Activated CD4-positive, CD25-positive, alpha-beta regulatory T cell (primary cell): ENCODE results near the gene CMTM2.
A peak's percentile ranks its signal among the peaks of the same experiment; 100 is the strongest.
"Not testable (repeated sequence)": the region's sequence is repeated elsewhere in the genome, so short reads cannot be mapped to it uniquely, and the experiment has no call there.

ENCODE experiments used
- DNase-seq, 4 experiments: peaks; one replicate each; lab custom pipeline; 2025; lab: John Stamatoyannopoulos, UW

CMTM2 gene

DNA sequence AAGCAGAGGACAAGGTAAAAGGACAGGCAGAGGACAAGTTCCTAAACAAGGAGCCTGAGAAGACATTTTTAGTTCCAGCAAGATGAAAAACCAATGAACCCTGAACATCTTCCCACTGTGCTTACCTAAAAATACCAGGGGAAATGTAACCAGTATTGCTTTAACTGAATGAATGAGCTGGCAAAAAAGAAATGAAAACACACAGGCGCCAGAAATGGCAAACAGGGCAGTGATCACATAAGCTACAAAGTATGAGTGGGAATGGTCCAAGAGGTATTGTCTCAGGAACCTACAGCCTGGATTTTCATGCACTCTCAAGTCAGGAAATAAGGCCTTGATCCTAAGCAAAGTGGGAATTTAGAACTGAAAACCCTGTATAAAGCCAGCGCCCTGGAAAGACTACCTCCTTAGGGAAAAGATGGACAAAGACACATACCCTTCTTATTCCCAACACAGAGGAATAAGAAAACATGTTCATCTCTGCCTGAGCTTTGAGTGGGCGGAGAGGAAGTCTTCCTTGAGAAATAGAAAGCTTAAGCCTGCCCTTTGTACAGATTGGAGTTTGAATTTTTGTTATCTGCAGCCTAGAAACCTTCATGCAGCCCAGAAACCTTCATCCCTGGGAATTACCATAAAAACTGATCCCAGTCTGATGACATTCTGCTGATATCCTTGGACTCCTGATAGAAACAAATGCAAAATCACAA is 2.1 kb downstream of the CMTM2 start:
- no peak for DNase-seq

DNA sequence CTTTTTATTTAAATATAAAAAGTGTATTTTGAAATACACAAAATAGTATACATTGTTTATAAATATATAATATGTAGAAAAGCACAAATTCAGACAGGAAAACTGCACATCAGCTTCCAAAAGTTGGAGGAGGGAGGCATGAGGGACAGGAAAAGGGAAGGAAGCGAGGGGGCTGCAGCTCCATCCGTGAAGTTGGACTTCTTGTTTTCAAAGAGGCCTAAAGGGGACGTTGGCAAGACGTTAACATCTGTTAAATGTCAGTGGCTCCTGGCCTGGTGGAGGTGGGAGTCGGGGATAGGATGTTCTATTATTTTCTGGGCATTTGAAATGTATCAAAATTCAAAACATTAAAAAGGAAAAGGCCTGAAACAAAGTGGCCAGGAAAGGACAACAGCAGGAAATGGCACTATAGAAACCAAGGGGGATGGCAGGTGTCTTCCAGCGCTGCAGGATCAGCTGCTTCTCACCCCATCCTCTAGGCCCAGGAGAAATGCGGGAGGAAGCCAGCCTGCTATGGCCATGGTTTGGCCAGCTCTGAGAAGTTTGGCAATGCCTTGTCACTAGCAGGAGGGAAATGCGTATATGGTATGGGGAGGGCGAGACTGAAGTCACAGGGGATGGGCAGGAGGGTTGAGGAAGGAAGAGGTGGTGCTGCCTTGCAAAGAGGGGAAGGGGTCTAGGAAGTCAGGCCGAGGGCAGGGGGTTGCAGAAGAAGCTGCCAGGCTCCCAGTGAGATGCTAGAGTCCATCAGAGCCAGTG is 6.4 kb downstream of the CMTM2 start:
- DNase-seq: no peak

DNA sequence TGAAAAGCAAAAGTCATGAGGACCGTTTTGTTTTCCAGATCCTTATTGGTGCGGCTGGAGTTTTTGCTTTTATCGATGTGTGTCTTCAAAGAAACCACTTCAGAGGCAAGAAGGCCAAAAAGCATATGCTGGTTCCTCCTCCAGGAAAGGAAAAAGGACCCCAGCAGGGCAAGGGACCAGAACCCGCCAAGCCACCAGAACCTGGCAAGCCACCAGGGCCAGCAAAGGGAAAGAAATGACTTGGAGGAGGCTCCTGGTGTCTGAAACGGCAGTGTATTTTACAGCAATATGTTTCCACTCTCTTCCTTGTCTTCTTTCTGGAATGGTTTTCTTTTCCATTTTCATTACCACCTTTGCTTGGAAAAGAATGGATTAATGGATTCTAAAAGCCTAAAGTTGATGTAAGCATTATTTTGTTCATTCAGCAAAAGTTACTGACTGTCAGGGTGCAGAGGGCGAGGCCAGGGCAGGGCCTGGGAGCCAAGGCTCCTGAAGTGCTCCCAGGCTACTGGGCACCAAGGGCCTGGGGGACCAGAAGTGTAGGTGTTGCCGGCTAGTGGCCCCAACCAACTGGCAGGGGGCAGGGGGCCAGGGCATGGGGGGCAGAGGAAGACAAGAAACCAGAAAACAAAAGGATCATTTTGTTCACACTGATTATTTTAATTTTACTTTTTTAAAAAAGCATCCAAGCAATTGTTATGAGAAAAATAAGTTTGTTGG is 8.8 kb downstream of the CMTM2 start:
- DNase-seq: no peak

DNA sequence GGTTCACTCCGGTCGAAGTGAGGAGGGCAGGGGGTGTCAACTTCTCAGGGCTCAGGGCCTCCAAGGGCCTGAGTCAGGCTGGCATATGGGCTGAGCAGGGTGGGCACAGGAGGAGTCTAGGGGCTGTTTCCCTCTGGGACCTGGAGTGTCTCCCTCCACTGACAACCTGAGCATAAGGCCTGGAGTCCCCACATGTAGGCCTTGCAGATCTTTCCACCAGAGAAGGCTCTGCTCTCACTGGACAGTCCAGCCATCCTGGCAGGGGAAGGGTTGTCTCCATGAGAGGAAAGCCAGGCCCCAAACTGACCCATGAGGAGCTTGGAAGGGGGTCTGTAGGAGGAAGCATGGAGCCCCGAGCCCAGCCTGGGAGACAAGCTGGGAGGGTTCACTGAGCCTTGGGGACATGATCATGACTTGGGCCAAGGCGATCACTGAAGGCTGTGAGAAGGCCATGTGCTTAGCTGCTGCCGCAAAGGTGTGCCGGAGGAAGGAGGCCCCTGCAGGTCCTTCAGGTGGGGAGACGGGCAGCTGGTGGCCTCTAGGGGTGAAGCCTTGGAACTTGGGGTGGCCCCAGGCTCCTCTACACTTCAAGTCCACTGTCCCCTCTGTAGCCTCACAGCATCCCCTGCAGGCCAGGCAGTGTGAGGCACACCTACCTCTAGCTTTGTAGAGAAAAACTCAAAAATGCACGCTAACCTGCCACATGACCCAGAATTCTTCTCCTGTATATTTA is 9.9 kb downstream of the CMTM2 start:
- peak in 2 of 4 experiments; percentile 30 to 45 for DNase-seq

DNA sequence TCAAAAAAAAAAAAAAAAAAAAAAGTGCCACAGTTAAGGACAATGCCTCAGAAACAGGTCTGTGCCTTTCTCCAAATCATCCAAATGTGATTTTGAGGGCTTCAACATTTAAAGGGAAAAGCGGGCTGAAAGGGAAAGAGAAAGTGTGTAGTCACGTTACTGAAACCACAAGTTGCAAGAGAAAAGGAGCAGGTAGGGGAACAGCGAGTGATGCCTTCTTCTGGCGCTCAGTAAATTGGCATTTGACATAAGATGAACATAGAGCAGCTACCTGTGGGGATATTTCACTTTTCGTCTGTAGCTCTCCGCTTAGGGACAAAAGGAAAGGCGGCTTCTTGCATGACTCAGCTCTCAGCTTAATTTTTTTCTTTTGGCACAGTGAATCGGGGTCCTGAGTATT is 11.1 kb downstream of the CMTM2 start:
- DNase-seq: no peak

DNA sequence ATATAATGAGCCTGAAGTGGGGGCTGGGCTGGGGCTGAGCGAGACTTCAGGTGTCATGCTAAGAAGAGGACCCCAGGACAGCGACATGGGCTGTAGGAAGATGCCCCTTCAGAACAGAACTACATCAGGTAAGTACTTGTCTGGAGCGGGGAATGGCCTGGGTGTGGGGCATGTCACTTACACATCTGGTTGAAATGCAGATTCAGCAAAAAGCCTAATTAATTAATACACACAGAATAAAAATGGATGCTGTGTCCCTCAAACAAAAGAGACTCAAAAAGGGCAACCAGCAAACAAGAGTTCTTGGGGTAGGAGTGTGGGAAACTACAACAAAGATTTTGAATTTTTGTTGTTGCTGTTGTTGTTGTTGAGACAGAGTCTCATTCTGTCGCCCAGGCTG is 11.8 kb downstream of the CMTM2 start:
- DNase-seq: no peak

DNA sequence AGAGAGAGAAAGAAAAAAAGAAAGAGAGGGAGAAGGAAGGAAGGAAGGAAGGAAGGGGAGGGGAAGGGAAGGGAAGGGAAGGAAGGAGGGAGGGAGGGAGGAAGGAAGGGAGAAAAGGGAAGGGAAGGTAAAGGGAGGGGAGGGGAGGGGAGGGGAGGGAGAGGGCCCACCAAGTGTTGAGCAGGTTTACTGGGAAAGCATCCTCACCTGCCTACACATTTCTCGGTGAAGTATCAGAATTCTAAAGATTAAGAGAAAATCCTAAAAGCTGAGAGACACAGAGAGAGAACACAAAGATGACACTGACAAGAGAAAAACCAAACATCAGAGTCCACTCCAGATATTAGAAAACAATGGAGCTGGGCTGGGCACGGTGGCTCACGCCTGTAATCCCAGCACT is 13.0 kb downstream of the CMTM2 start:
- no peak for DNase-seq

DNA sequence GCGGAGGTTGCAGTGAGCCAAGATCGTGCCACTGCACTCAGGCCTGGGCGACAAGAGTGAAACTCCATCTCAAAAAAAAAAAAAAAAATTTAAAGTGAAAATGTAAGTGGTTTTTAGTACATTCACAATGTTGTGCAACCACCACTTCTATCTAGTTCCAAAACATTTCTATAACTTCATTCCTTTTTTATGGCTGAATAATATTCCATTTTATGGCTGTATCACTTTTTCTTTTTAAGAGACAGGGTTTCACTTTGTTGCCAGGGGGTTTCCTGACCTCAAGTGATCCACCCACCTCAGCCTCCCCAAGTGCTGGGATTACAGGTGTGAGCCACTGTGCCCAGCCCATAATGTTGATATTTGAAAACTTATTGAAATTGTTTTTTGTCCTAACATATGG is 13.6 kb downstream of the CMTM2 start:
- DNase-seq: no peak

DNA sequence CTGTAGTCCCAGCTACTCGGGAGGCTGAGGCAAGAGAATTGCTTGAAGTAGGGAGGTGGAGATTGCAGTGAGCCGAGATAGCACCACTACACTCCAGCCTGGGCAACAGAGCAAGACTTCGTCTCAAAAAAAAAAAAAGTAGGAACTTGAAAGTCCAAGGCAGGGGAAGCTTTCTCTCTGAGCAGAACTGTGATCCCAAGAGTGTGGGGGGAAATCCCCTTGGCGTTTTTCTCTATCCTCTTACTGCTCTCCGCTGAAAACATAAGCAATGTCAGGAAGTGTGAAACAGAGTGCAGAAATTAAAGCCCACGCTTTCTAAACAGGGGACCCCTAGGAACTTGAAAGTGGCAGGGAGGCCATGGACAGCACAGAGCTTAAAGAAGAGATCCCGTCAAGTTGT is 15.5 kb downstream of the CMTM2 start:
- DNase-seq: no peak

DNA sequence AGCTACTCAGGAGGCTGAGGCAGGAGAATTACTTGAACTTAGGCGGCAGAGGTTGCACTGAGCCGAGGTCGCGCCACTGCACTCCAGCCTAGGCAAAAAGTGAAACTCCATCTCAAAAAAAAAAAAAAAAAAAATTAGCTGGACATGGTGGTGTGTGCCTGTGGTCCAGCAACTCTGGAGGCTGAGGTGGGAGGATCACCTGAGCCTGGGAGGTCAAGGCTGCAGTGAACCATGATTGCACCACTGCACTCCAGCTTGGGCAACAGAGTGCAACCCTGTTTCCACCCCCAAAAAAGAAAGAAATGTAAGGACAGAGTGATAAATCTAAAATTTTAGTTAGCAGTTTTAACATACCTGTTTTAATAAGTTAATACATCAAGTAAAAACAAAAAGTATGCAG is 17.3 kb downstream of the CMTM2 start:
- DNase-seq: not testable (repeated sequence)

DNA sequence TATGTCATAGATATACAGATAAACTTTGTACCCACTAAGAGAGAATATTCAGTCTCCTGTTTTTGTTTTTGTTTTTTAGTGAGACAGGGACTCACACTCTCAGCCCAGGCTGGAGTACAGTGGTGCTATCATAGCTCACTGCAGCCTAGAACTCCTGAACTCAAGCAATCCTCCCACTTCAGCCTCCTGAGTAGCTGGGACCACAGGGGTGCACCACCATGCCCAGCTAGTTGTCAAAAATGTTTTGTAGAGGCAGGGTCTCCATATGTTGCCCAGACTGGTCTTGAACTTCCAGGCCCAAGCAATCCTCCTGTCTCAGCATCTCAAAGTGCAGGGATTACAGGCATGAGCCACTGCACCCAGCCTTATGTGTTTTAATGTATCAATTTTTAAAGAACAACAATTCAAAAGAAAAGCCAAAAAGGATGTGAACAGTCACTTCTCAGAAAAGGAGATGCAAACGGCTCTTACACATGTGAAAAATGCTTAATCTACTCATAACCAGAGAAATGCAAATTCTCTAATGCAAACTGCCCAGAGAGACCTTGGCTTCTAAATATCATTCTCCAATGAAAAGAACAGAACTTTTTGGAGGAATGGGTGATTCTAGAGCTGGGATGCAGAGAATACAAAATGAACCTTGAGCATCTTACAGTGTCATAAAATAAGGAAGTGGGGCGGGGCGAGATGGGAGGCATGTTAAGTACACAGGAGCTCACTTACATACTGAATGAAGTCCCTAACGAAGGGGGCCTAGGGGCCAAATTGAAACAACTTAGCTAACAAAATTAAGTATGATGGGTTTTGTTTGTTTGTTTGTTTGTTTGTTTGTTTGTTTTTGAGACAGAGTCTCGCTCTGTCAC is 18.0 kb downstream of the CMTM2 start:
- no peak for DNase-seq

DNA sequence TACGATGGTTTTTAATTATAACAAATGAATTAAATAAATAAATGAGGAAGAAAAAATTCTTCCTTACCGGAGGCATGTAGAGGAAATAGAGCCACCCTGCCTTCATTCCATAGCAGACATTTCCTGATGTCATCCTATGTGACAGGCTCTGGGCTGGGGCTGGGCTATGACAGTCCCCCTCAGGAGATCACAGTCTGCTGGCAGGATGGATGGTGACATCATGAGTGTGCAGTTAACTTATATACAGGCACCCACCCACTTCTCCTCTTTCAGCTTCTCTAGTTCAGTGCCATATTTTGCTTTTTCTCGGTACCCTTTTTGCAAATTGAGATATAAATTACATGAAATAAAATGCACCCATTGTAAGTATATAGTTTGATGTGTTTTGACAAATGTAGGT is 18.8 kb downstream of the CMTM2 start:
- no peak for DNase-seq

DNA sequence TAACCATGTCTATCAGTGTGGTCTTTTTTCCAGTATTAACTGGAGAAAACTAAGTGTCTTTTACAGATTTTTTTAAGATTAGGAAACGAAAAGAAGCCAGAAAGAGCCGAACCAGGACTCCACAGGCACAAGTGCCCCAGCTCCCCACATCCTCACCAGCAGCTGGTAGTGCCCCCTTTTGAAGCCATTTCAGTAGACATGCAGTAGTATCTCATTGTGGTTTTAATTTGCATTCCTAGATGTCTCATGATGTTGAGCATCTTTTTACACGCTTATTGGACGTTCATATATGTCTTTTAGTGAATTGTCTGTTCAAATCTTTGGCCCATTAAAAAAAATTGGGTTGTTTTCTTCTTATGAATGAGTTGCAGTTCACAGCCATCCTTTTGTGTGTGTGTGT is 20.5 kb downstream of the CMTM2 start:
- DNase-seq: no peak

DNA sequence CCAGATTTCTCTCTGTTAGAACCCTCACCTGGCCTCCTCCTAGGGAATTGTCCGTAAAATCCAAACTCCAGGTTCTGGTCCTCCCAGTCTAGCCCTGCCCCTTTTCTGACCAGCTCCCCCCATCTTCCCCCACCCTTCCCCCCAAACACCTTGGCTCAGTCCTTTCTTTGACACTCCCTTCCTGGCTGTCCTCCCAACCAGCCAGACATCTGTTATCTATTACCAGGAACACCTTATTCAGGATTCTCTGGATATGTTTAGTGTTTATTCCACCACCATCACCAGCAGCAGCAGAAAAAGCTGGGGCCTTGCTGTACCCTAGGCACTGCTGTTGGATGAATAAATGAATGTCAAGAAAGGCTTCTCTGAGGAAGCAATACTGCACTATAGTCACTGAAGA is 21.2 kb downstream of the CMTM2 start:
- no peak for DNase-seq

DNA sequence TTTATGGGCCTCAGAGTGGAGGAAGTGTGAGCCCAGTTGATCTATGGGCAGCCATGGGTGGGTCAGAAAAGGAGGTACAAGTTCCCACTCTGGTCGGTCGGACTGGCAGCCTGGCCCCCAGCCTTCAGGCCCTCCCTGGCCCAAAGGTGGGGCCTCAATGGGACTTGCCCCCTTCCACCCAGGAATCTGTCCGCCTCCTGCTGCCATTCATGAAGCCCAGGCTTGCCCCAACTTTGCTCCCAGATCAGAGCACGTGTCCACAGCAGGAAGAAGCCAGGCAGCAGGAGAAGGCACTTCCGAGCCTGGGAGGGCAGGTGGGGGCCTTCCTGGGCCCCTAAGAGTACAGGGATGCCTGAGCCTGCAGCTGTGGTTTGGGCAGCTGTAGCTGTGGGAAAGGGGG is 22.2 kb downstream of the CMTM2 start:
- no peak for DNase-seq

DNA sequence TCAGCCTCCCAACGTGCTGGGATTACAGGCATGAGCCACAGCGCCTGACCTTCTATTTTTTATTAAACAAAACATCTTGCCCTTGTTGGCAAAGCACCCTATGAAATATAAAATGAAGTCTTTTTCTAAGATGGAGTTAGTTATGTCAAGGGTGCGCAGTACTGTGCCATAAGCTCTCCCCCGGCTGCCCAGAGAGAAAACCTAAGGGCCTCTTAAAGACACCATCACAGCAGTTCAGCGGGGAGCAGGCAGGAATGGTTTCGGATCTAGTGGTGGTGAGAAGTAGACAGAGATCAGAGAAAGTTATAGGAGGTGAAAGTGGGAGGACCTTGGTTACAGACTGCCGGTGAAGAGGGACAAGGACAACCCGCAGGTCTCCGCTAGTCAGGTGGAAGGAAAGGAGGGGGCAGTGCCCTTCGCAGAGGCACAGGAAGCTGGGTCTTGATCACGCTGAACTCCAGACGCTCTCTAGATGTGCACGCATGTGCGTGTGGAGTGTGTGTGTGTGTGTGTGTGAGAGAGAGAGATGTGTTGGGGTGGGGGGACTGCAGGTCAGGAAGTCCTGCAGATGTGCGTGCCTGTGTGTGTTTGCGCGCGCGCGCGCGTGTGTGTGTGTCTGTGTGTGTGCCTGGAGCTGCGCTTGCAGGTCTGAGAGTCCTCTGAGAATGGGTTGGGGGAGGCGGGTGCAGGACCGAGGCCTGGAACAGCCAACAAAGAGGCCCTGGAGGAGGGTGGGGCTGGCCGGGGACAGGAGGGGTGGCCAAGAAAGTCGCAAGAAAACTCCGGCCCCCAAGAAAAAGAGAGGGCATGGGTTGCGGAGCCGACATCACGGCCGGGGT is 24.5 kb downstream of the CMTM2 start:
- peak; percentile 19 to 78 (median 51) for DNase-seq

DNA sequence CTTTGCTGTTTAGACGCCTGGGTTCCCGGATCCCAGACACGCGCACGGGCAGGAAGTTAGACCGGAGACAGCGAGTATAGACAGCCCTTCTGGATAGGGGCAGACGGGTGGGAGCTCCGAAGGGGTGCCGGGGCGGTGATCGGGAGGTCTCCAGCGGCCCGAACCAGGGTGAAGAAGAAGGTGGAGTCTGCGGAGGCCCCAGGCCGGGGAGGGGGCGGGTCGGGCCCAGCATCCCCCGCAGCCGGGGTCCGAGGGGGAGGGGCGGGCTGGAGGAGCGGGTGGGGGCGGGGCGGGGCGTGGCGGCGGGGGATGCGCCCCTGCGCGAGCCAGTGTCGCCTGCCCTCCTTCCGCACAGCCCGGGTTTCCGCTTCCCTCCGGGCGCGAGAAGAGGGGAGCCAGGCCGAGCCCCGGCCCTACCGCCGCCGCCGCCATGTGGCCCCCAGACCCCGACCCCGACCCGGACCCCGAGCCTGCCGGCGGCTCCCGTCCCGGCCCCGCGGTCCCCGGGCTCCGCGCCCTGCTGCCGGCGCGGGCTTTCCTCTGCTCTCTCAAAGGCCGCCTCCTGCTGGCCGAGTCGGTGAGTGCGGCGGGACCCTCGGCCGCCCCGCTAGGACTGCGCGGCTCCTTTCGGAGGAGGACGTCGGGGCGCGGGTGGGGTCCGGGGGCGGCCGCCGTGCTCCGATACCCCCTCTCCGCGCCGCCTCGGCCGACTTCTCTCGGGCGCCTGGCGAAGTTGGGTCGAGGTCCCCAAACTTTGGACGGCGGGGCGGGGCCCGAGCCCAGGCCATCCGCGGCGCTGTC is 25.3 kb downstream of the CMTM2 start, which contains the start of gene CMTM3:
TSS of gene CMTM3 (plus strand) at position 329 of the 801 bp plus-strand sequence. CDS start at position 431, 102 bp downstream.
- peak; percentile 46 to 72 (median 63) for DNase-seq

DNA sequence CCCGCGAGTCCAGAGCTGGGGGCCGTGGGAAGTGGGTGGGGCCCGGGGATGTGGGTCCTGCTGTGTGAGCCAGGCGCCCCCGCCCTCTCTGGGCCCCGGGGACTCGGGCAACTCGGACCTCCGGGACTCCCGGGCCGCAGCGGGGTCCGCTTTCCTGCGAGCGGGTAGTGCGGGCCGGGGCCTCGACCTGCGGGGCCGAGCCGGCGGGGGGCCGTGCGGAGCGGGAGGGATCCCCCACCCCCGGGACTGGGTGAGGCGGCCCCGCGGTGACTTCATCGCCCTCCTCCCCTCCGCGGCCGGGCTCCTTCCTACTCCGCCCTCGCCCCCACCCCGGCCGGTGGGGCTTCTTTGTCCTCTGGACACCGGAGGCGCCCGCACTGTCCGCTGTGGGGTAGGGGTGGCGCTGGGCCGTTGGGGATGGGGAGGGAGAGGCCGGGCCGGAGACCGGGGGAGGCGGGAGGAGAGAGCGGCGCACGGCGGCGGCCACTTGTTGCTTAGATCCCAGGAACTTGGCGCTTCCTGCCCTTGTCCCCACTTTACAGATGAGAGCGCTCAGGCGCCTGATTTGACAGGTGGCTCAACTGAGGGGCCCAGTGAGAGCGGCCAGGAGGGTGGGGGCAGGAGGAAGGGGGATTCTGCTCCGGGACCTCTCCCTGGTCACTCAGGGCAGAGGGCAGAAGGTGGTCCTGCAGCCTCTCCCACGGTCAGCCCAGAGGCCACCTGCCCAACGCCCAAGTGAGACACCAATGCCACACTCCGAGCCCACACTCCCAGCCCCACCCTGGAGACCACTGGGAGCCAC is 26.1 kb downstream of the CMTM2 start:
- no peak for DNase-seq
